ENCODE results near the gene GNAS-AS1. TPM values are rescaled to one million over a fixed set of nuclear protein-coding genes. Genes with fewer than 3 reads are reported as not detected.

The GNAS-AS1 gene
- total RNA-seq (2021), result 5.7 and 6.8 TPM in 2 replicates
- percentile 61 among the genes with signal in this experiment for Bru-seq, nascent RNA
- BruChase-seq, experiment 1, labeled RNA remaining after a 2-hour chase, result percentile 78 among the genes with signal in this experiment
- percentile 56 among the genes with signal in this experiment for BruChase-seq, experiment 2, labeled RNA remaining after a 6-hour chase
- long read RNA-seq, partial matches to known transcripts, result 1 of 6 reads
- long read RNA-seq, other reads (novel, unspliced or antisense), result 5 of 6 reads

GRCh38 chr20:58850693-58851174 lies at the start of gene GNAS-AS1:
GNAS-AS1 (minus strand) TSS chr20:58850902.
- ChIA-PET CTCF (interaction anchor here (0.5 kb wide), 1 partner anchor 160 kb away, joined by 24 read pairs; no protein-coding TSS in a partner anchor), POLR2A (ENCODE audit: unreplicated experiment) (no interaction called here)
- no peaks in the 10 kb centered on the region for H4K20me1 ChIP-seq (ENCODE audit: insufficient read depth)
- no peaks in the 10 kb centered on the region for H3K9me3 ChIP-seq (ENCODE audit: insufficient read depth, low read depth)
- peaks cover 11% of the 10 kb centered on the region for H3K79me2 ChIP-seq (ENCODE audit: low read depth)
- peak within 1 kb of the TSS; percentile 87 for H2AFZ ChIP-seq
- DNase-seq, result peak; percentile 71 to 90
- TF ChIP-seq EZH2 (IDR thresholded peaks at IDR 0.05; ENCODE audit: low read depth) (no peak), CTCF (conservative IDR thresholded peaks at IDR 0.05) (no peak; the same call in 1 of the 2 replicates)
- H3K4me1 ChIP-seq (replicated peaks; ENCODE audit: insufficient read depth), result peaks cover 4% of the 10 kb centered on the region; the same call in 1 of the 2 replicates
- H3K9me2 ChIP-seq (ENCODE audit: insufficient read depth), result no peaks in the 10 kb centered on the region
- H3K4me3 ChIP-seq, result peak within 1 kb of the TSS; percentile 73
- H3K27me3 ChIP-seq (ENCODE audit: insufficient read depth, low read depth), result peaks cover 33% of the 10 kb centered on the region
- peak within 1 kb of the TSS; percentile 90 for H3K4me2 ChIP-seq
- no peak within 1 kb of the TSS for H3K27ac ChIP-seq
- no peaks in the 10 kb centered on the region for H3K36me3 ChIP-seq (ENCODE audit: low read depth)
- BruUV-seq (replicated peaks), result no TSS peak
- intact Hi-C loops (cut with micrococcal nuclease; ENCODE audit: unreplicated experiment), result loop anchor here (1.0 to 5.0 kb wide), 2 partner anchors 32 to 198 kb away; partner anchors contain the start of gene STX16
- H3F3A ChIP-seq (ENCODE audit: insufficient read depth, low read depth), result no peaks in the 10 kb centered on the region

- peaks cover 65% of the 10 kb centered on the region for H3F3A ChIP-seq (ENCODE audit: insufficient read depth, low read depth)
- CTCF ChIA-PET, result no interaction called here
- no peaks in the 10 kb centered on the region for H3K9me3 ChIP-seq (ENCODE audit: insufficient read depth, low read depth)
- intact Hi-C loops (cut with micrococcal nuclease; ENCODE audit: unreplicated experiment), result no loop called here
- no peak overlapping the region for H3K27ac ChIP-seq
- no peaks in the 10 kb centered on the region for H3K4me1 ChIP-seq (replicated peaks; ENCODE audit: insufficient read depth)
- no peak for DNase-seq
- no peak overlapping the region for H3K4me3 ChIP-seq
- H3K4me2 ChIP-seq, result no peak overlapping the region
- no peaks in the 10 kb centered on the region for H3K27me3 ChIP-seq (ENCODE audit: insufficient read depth, low read depth)
- no peaks in the 10 kb centered on the region for H3K9me2 ChIP-seq (ENCODE audit: insufficient read depth)
- H4K20me1 ChIP-seq (ENCODE audit: insufficient read depth), result peaks cover 76% of the 10 kb centered on the region
- H2AFZ ChIP-seq, result no peak overlapping the region
- BruUV-seq (replicated peaks), result no TSS peak
- peaks cover 85% of the 10 kb centered on the region for H3K79me2 ChIP-seq (ENCODE audit: low read depth)
- POLR2A ChIA-PET (ENCODE audit: unreplicated experiment), result no interaction called here
- no peak for TF ChIP-seq CTCF (conservative IDR thresholded peaks at IDR 0.05)
- no peak for TF ChIP-seq EZH2 (IDR thresholded peaks at IDR 0.05; ENCODE audit: low read depth)
- H3K36me3 ChIP-seq (ENCODE audit: low read depth), result peaks cover 77% of the 10 kb centered on the region
Measured at GRCh38 chr20:58900397-58900796, 49.7 kb upstream of the GNAS-AS1 start.

DNA sequence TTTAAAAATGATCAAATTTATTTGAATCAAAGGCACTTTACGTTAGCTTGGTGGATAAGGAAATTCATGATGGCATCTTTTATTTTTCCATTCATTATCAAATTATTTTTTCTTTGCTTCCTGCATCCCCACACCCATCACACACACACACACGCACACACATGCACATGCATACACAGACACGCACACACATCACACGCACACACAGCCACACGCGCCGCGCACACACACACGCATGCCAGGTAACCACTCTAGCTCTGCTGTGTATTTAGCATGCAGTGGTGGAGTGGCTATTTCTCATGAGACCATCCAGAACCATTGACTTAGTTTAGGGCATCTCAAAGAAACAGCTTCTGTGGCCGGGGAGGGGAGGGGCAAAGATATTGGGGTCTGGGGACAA lies 48.8 kb upstream of the GNAS-AS1 start:
- H3K27ac ChIP-seq, result no peak overlapping the region
- peaks cover 72% of the 10 kb centered on the region for H3K36me3 ChIP-seq (ENCODE audit: low read depth)
- no peaks in the 10 kb centered on the region for H3K9me2 ChIP-seq (ENCODE audit: insufficient read depth)
- no peak for DNase-seq
- H3K4me2 ChIP-seq, result no peak overlapping the region
- no peak overlapping the region for H2AFZ ChIP-seq
- H3K27me3 ChIP-seq (ENCODE audit: insufficient read depth, low read depth), result no peaks in the 10 kb centered on the region
- peaks cover 7% of the 10 kb centered on the region for H3K4me1 ChIP-seq (replicated peaks; ENCODE audit: insufficient read depth)
- peaks cover 94% of the 10 kb centered on the region for H3K79me2 ChIP-seq (ENCODE audit: low read depth)
- H3F3A ChIP-seq (ENCODE audit: insufficient read depth, low read depth), result peaks cover 56% of the 10 kb centered on the region
- peaks cover 85% of the 10 kb centered on the region for H4K20me1 ChIP-seq (ENCODE audit: insufficient read depth)
- CTCF ChIA-PET, result no interaction called here
- TF ChIP-seq EZH2 (IDR thresholded peaks at IDR 0.05; ENCODE audit: low read depth) (no peak), CTCF (conservative IDR thresholded peaks at IDR 0.05) (no peak)
- no TSS peak for BruUV-seq (replicated peaks)
- H3K4me3 ChIP-seq, result no peak overlapping the region
- intact Hi-C loops (cut with micrococcal nuclease; ENCODE audit: unreplicated experiment), result no loop called here
- POLR2A ChIA-PET (ENCODE audit: unreplicated experiment), result no interaction called here
- H3K9me3 ChIP-seq (ENCODE audit: insufficient read depth, low read depth), result no peaks in the 10 kb centered on the region
